Neural progenitor cell (in vitro differentiated cells): ENCODE measurements around the gene NFU1. TPM values are rescaled to one million over a fixed set of nuclear protein-coding genes. Genes with fewer than 3 reads are reported as not detected.
A peak's percentile ranks its signal among the peaks of the same experiment; 100 is the strongest.

Source experiments
- DNase-seq: peaks from one replicate; pipeline ENCODE4 v3.0.0-alpha.2; 2016; ENCODE audit warnings: low spot score
- H2AFZ ChIP-seq: fragments of 200-600 bp; sonication (generic); replicated peaks from 2 replicates; pipeline ENCODE4 v1.6.1; 2016; ENCODE audit warnings: antibody characterized with exemption
- H3F3A ChIP-seq: fragments of 200-600 bp; sonication (generic); 2 replicates; pipeline ENCODE4 v1.6.1; 2016; ENCODE audit warnings: antibody characterized with exemption, low read depth
- H3K27ac ChIP-seq: fragments of 200-600 bp; sonication (generic); 2 replicates; pipeline ENCODE4 v1.5.1; 2016; ENCODE audit warnings: mild to moderate bottlenecking
- H3K27me3 ChIP-seq: fragments of 200-600 bp; sonication (generic); 2 replicates; pipeline ENCODE4 v1.6.1; 2016; ENCODE audit warnings: mild to moderate bottlenecking, moderate library complexity
- H3K36me3 ChIP-seq: fragments of 200-600 bp; sonication (generic); 2 replicates; pipeline ENCODE4 v1.5.1; 2016
- H3K4me1 ChIP-seq: fragments of 200-600 bp; sonication (generic); 2 replicates; pipeline ENCODE4 v1.6.1; 2016; ENCODE audit warnings: mixed run types
- H3K4me2 ChIP-seq: fragments of 200-600 bp; sonication (generic); 2 replicates; pipeline ENCODE4 v1.6.1; 2016
- H3K4me3 ChIP-seq: fragments of 200-600 bp; sonication (generic); 2 replicates; pipeline ENCODE4 v1.5.1; 2016
- H3K79me2 ChIP-seq: fragments of 200-600 bp; sonication (generic); 2 replicates; pipeline ENCODE4 v1.6.1; 2016; ENCODE audit warnings: low read depth
- H3K9ac ChIP-seq: fragments of 200-600 bp; sonication (generic); 2 replicates; pipeline ENCODE4 v1.6.1; 2016
- H3K9me3 ChIP-seq: fragments of 200-600 bp; sonication (generic); 2 replicates; pipeline ENCODE4 v1.5.1; 2016; ENCODE audit warnings: low read depth
- H4K20me1 ChIP-seq: fragments of 200-600 bp; sonication (generic); 2 replicates; pipeline ENCODE4 v1.6.1; 2016; ENCODE audit warnings: low read depth
- H3K27ac Mint-ChIP-seq: 3 replicates; pipeline ENCODE4 v1.8.0; 2021; ENCODE audit warnings: mixed read lengths
- H3K27me3 Mint-ChIP-seq: 2 replicates; pipeline ENCODE4 v1.8.0; 2022; ENCODE audit warnings: low read depth, mild to moderate bottlenecking, inconsistent platforms, moderate library complexity, mixed read lengths; ENCODE audit not compliant: insufficient read depth
- H3K36me3 Mint-ChIP-seq: 3 replicates; pipeline ENCODE4 v1.8.0; 2021; ENCODE audit warnings: mixed read lengths
- H3K4me1 Mint-ChIP-seq: 3 replicates; pipeline ENCODE4 v1.8.0; 2021; ENCODE audit warnings: mixed read lengths
- H3K4me3 Mint-ChIP-seq: 3 replicates; pipeline ENCODE4 v1.8.0; 2021; ENCODE audit warnings: mild to moderate bottlenecking, moderate library complexity, mixed read lengths
- H3K9me3 Mint-ChIP-seq: 3 replicates; pipeline ENCODE4 v1.8.0; 2020; ENCODE audit warnings: mixed read lengths
- CTCF ChIP-seq: fragments of 200-600 bp; sonication (generic); IDR thresholded peaks from 2 replicates; pipeline ENCODE4 v1.5.1; 2017; ENCODE audit warnings: antibody characterized with exemption, mild to moderate bottlenecking
- EZH2 ChIP-seq: fragments of 200-600 bp; sonication (generic); IDR thresholded peaks from 2 replicates; pipeline ENCODE4 v1.6.1; 2017; ENCODE audit warnings: antibody characterized with exemption, mild to moderate bottlenecking, moderate library complexity
- EZH2phosphoT487 ChIP-seq: fragments of 200-600 bp; sonication (generic); IDR thresholded peaks from 2 replicates; pipeline ENCODE4 v1.6.1; 2017; ENCODE audit warnings: antibody characterized with exemption
- total RNA-seq: library from RNA; depleted of rRNA; stranded (reverse); fragments of >200 nt; gene quantifications from 2 replicates; pipeline ENCODE4 v1.2.3, GENCODE V29; 2015; ENCODE audit warnings: low replicate concordance

Gene NFU1
- total RNA-seq, 1 donor from 2014 or later = 74.3 TPM

GRCh38 chr2:69482471-69482870 is 45.2 kb upstream of the NFU1 start:
- Mint-ChIP-seq H3K4me1 (peaks cover 3% of the 10 kb centered on the region), H3K27me3 (peaks cover 2% of the 10 kb centered on the region), H3K36me3 (peaks cover 5% of the 10 kb centered on the region), H3K4me3 (no peak overlapping the region), H3K9me3 (no peaks in the 10 kb centered on the region), H3K27ac (no peak overlapping the region)
- H3K36me3 ChIP-seq = no peaks in the 10 kb centered on the region
- DNase-seq = no peak
- no peaks in the 10 kb centered on the region for H3K79me2 ChIP-seq
- no peak for TF ChIP-seq CTCF
- no peak for TF ChIP-seq EZH2phosphoT487
- TF ChIP-seq EZH2 = no peak
- H3K27ac ChIP-seq = no peak overlapping the region
- H3K4me2 ChIP-seq = no peak overlapping the region
- H3K27me3 ChIP-seq = no peaks in the 10 kb centered on the region
- no peaks in the 10 kb centered on the region for H3K9me3 ChIP-seq
- no peaks in the 10 kb centered on the region for H3F3A ChIP-seq
- no peak overlapping the region for H3K9ac ChIP-seq
- H2AFZ ChIP-seq = no peak overlapping the region
- H3K4me1 ChIP-seq = no peaks in the 10 kb centered on the region
- H4K20me1 ChIP-seq = no peaks in the 10 kb centered on the region
- no peak overlapping the region for H3K4me3 ChIP-seq

- H3K4me2 ChIP-seq = no peak overlapping the region
- H3K27ac ChIP-seq = no peak overlapping the region
- H3K36me3 ChIP-seq = no peaks in the 10 kb centered on the region
- no peaks in the 10 kb centered on the region for H4K20me1 ChIP-seq
- no peak overlapping the region for H3K4me3 ChIP-seq
- no peaks in the 10 kb centered on the region for H3K9me3 ChIP-seq
- no peak overlapping the region for H3K9ac ChIP-seq
- H3K27me3 ChIP-seq = no peaks in the 10 kb centered on the region
- TF ChIP-seq CTCF (no peak), EZH2phosphoT487 (no peak), EZH2 (no peak)
- no peaks in the 10 kb centered on the region for H3K9me3 Mint-ChIP-seq
- no peak overlapping the region for H3K4me3 Mint-ChIP-seq
- no peaks in the 10 kb centered on the region for H3K36me3 Mint-ChIP-seq
- H3K4me1 ChIP-seq = no peaks in the 10 kb centered on the region
- H3K79me2 ChIP-seq = no peaks in the 10 kb centered on the region
- H3K27ac Mint-ChIP-seq = no peak overlapping the region
- no peaks in the 10 kb centered on the region for H3F3A ChIP-seq
- H3K4me1 Mint-ChIP-seq = peaks cover 3% of the 10 kb centered on the region
- H2AFZ ChIP-seq = no peak overlapping the region
- peaks cover 2% of the 10 kb centered on the region for H3K27me3 Mint-ChIP-seq
- DNase-seq = no peak
Observed at GRCh38 chr2:69481421-69481820, 44.2 kb upstream of the NFU1 start.

- no peak for DNase-seq
- peaks cover 4% of the 10 kb centered on the region for H3K36me3 Mint-ChIP-seq
- Histone ChIP-seq H3K9me3 (no peaks in the 10 kb centered on the region), H3F3A (no peaks in the 10 kb centered on the region), H2AFZ (no peak overlapping the region), H3K27me3 (no peaks in the 10 kb centered on the region), H4K20me1 (no peaks in the 10 kb centered on the region), H3K4me2 (no peak overlapping the region), H3K9ac (peak overlapping the region; percentile 24), H3K4me3 (no peak overlapping the region), H3K27ac (no peak overlapping the region), H3K36me3 (no peaks in the 10 kb centered on the region), H3K79me2 (no peaks in the 10 kb centered on the region), H3K4me1 (no peaks in the 10 kb centered on the region)
- TF ChIP-seq EZH2 (no peak), CTCF (no peak), EZH2phosphoT487 (no peak)
- peaks cover 4% of the 10 kb centered on the region for H3K27me3 Mint-ChIP-seq
- no peaks in the 10 kb centered on the region for H3K9me3 Mint-ChIP-seq
- H3K4me3 Mint-ChIP-seq = no peak overlapping the region
- H3K27ac Mint-ChIP-seq = no peak overlapping the region
- peaks cover 6% of the 10 kb centered on the region for H3K4me1 Mint-ChIP-seq
Observed at GRCh38 chr2:69477627-69478026, 40.4 kb upstream of the NFU1 start.

GRCh38 chr2:69474688-69475087 is 37.5 kb upstream of the NFU1 start:
- Mint-ChIP-seq H3K4me1 (peaks cover 6% of the 10 kb centered on the region), H3K27ac (peak overlapping the region; percentile 3), H3K27me3 (peaks cover 2% of the 10 kb centered on the region), H3K36me3 (peaks cover 4% of the 10 kb centered on the region), H3K9me3 (no peaks in the 10 kb centered on the region), H3K4me3 (no peak overlapping the region)
- Histone ChIP-seq H3F3A (no peaks in the 10 kb centered on the region), H3K9me3 (no peaks in the 10 kb centered on the region), H3K79me2 (no peaks in the 10 kb centered on the region), H3K27me3 (no peaks in the 10 kb centered on the region), H2AFZ (no peak overlapping the region), H3K27ac (no peak overlapping the region), H3K4me1 (no peaks in the 10 kb centered on the region), H3K36me3 (no peaks in the 10 kb centered on the region), H3K4me3 (no peak overlapping the region), H3K4me2 (no peak overlapping the region), H4K20me1 (no peaks in the 10 kb centered on the region), H3K9ac (no peak overlapping the region)
- DNase-seq = no peak
- TF ChIP-seq EZH2phosphoT487 (no peak), CTCF (no peak), EZH2 (no peak)
